H1 (cell line): ENCODE data around the gene RSPO1. TPM values are rescaled to one million over a fixed set of nuclear protein-coding genes. Genes with fewer than 3 reads are reported as not detected.

Experiments used
- CBX8 ChIP-seq: fragments of 300-800, 300-1000 bp; sonication (generic); IDR thresholded peaks from 2 replicates; pipeline ENCODE4 v1.7.1; 2016; ENCODE audit warnings: low read depth, low read length, borderline replicate concordance
- E2F6 ChIP-seq: IDR thresholded peaks from 2 replicates; pipeline ENCODE4 v1.6.1; 2012; ENCODE audit warnings: inconsistent platforms
- EP300 ChIP-seq, 2 experiments: IDR thresholded peaks; 1 replicate in 1 of 2; 2 replicates in 1 of 2; pipeline ENCODE4 v1.6.1; 2011 to 2012; ENCODE audit warnings: low read depth in 2 of 2, low read length in 2 of 2, mild to moderate bottlenecking in 2 of 2, borderline replicate concordance in 1 of 2, inconsistent platforms in 1 of 2, moderate library complexity in 1 of 2
- MAFK ChIP-seq: IDR thresholded peaks from 2 replicates; pipeline ENCODE4 v1.6.1; 2012; ENCODE audit warnings: low read depth, mild to moderate bottlenecking, improper control_type of control experiment, low read length
- RFX5 ChIP-seq: IDR thresholded peaks from 2 replicates; pipeline ENCODE4 v1.6.1; 2011; ENCODE audit warnings: low read depth, low read length, improper control_type of control experiment, borderline replicate concordance
- polyA plus RNA-seq, 7 experiments: library from polyadenylated mRNA; depleted of rRNA in 3 of 7; stranded (reverse) in 5 of 7; unstranded in 2 of 7; fragments of >200 nt in 5 of 7; fragments of 200-250 nt in 2 of 7; gene quantifications; 1 replicate in 5 of 7; 2 replicates in 1 of 7; 4 replicates in 1 of 7; pipeline versions ENCODE4 v1.2.1 to v1.2.3, GENCODE V29; 2011 to 2013; ENCODE audit warnings: missing spikeins in 2 of 7, mixed read lengths in 2 of 7
- total RNA-seq: library from RNA; stranded (reverse); fragmentation: NEBNext Ultra II Directional; extraction: Animal tissue kit (Norgen Biotek cat#: 25700); gene quantifications from 2 replicates; pipeline ENCODE4 v1.2.1, GENCODE V29; 2021

RSPO1 gene
- total and polyA plus RNA-seq, 2 of the 8 experiments (the other 6 are each of a cell fraction or from before 2014, with no cell fraction given), result 0.39 TPM; not detected in 1

DNA sequence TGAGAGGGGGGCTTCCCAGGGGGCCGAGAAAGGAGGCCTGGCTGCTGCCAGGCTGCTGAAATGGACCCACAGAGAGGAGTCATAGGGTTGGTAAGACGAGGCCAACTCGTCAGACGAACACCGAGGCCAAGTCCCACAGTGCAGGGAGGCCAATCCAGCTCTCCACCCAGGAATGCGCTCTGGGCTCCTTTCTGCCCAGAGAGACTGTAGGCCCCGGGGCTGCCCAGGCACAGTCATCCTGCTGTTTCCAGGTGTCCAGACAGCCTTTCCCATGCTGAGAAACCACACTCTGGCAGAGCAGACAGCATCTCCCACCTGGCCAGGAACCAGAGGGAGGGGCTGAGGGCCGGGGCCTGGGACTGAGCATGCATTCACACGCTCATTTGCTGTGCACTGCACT is 26.7 kb upstream of the RSPO1 start (continued):
- TF ChIP-seq MAFK (no peak), CBX8 (no peak), E2F6 (no peak), EP300 (IDR thresholded peaks at IDR 0.05; ENCODE audit: borderline replicate concordance in 1 of 2, low read depth in 2 of 2, low read length in 2 of 2) (no peak), RFX5 (no peak)
